Activated T-helper 1 cell treated with anti-CD3 and anti-CD28 coated beads, Interleukin-2, amount 50 U/mL, for 16 hours (primary cell): ENCODE results near the gene SCAND1.
"Not testable (repeated sequence)": the region's sequence is repeated elsewhere in the genome, so short reads cannot be mapped to it uniquely, and the experiment has no call there.

Experiments used
- DNase-seq, 2 donors: peaks; one replicate each; pipeline ENCODE4 v3.0.0-alpha.2; 2020; ENCODE audit warnings: low read depth in 1 of 2, low spot score in 1 of 2

The SCAND1 gene

DNA sequence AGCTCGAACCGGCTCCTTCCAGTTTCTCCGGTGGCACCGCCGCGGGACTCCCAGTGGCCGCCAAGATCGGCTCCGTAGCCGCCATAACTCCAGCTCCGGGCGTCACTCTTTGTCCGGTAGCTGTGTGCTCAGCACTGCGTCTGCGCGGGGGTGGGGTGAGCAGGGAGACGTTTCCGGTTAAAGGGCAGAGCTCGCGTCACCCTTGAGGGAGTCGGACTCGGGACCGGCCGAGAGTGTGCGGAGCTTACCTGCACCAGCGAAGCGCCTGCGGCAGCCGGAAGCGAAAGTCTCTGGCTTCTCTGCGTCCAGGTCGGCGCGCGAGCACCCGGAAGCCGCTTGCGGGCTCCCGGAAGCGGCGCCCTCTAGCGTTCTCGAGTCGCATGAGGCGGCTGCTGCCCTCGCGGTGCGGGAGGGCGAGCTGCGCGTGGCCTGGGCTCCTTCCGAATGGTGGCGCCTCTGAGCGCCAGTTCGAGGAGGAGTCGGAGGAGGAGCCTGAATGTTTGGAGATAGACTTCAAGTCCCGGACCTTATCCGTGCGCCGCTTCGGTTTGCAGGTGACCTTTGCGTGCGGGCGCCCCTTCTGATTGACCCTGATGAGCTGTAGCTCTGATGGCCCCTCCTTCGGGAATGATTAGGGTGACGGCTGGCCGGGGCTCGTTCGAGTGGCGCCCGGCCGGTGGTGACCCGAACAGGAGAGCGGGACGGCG lies at the start of gene SCAND1:
TSS of gene SCAND1 (minus strand) at position 303 of the 707 bp plus-strand sequence. CDS start at position 85, 218 bp downstream.
- peak; percentile 93 to 96 for DNase-seq

DNA sequence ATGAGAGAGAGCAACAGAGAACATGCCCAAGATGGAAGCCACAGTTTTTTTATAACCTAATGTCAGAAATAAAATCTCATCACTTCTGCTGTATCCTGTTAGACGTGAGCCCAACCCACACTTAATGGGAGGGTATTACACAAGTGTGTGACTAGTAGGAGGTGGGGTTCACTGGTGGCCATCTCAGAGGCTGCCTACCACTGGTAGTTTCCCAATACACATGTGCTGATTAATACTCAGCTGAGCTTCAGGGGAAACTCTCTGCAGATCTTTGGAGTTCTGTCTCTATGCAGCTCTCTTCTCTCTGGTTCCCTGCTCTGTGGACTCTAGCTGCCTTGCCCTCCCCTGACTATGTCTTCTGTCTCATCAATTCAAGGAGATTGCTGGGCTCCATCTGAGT lies 49.7 kb upstream of the SCAND1 start:
- no peak for DNase-seq

DNA sequence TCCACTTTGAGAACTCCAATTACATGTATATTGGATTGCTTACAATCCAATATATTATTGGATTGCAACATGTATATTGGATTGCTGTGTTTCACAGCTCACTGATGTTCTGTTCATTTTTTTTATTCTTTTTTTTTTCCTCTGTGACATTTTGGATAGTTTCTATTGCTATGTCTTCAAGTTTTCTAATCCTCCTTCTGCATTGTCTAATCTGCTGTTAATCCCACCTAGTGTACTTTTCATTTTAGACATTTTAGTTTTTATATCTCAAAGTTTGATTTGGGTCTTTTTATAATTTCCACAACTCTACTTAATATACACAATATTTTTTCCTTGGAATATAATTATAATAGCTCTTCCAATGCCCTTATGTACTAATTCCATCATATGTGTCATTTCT lies 48.6 kb upstream of the SCAND1 start:
- DNase-seq, result no peak

DNA sequence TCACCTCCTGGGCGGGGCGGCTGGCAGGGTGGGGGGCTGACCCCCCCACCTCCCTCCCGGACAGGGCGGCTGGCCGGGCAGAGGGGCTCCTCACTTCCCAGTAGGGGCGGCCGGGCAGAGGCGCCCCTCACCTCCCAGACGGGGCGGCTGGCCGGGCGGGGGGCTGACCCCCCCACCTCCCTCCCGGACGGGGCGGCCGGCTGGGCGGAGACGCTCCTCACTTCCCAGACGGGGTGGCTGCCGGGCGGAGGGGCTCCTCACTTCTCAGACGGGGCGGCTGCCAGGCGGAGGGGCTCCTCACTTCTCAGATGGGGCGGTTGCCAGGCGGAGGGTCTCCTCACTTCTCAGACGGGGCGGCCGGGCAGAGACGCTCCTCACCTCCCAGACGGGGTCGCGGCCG lies 47.0 kb upstream of the SCAND1 start:
- DNase-seq, result not testable (repeated sequence)

DNA sequence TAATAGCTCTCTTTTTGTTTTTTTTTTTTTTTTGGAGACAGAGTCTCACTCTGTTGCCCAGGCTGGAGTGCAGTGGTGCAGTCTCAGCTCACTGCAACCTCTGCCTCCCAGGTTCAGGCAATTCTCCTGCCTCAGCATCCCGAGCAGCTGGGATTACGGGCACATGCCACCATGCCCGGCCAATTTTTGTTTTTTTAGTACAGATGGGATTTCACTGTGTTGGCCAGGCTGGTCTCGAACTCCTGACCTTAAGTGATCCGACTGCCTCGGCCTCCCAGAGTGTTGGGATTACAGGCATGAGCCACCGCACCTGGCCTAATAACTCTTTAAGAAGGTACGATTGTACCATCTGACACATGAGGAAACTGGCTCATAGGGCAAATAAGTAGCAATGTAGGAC lies 42.2 kb upstream of the SCAND1 start:
- DNase-seq, result not testable (repeated sequence)

DNA sequence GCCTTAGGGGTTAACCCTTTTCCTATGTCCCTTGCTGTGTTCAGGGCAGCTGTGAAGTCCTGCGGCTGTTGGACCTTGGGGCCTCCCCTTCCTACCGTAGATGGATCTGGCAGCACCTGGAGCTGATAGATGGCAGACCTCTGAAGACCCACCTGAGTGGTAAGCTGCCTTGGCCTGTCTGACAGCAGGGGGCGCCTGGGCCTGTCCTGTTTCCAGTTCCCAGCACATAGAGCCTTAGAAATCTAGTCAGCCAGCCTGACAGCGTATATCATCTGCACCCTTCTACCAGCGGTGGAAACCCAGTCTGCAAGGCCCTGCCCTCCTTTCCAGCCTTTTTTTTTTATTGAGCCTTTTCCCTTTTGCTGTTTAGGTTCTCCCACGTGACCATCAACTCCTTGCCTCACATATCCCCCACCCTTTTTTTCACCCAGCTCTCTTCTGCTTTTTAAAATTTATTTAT lies 40.7 kb upstream of the SCAND1 start:
- peak; percentile 64 to 76 for DNase-seq

DNA sequence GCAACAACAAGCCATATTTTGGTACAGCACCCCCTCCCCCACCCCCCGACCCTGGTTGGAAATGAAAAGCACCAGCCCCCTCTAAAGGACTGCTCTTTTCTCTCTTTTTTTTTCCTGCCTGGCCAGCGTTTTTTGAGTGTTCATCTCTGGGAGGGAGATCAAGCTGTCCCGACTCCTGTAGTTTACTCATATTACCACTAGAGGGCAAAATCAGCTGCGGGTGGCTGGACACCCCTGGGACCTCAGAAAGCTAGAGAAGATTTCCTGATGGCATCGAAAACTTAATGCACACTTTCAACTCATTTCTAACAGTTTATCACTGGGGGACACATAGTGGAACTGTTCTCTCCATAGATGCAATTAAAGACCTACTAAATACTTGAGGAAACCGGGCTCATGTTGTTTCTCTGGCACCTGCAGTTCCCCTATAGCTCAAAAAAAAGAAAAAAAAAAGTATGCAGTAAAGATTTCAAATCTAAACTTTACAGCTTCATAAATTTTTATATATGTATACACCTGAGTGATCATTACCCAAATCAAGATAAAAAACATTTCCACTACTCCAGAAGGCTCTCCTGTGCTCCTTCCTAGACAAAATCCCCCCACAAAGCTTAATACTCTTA lies 38.5 kb upstream of the SCAND1 start:
- no peak for DNase-seq

DNA sequence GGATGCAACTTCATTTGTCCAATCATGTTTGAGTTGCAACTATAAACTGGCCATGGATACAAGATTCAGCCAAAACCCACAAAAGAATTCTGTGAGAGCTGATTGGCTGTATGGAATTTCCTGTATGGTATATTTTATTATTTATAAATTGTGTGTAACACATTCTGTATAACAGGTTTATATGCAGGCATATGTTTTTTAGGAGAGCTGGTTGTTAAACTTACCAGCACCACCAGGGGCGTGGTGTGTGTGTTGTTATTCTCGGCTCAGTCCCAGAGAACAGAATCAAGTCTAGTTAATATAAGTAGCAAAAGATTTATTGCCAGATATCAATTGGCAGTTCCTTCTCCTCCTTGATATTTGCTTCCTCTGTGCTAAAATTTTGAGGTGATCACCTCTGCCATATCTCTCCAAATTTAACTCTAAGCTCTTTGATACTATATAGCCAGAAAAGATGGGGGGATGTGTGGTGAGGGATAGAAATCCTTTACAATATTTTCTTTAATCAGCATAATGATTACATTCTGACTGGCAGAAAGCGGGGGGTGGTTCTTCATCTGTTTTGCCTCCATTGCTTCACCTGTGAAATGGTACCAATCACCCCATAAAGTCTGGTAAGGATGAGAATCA lies 37.0 kb upstream of the SCAND1 start:
- DNase-seq, result no peak

DNA sequence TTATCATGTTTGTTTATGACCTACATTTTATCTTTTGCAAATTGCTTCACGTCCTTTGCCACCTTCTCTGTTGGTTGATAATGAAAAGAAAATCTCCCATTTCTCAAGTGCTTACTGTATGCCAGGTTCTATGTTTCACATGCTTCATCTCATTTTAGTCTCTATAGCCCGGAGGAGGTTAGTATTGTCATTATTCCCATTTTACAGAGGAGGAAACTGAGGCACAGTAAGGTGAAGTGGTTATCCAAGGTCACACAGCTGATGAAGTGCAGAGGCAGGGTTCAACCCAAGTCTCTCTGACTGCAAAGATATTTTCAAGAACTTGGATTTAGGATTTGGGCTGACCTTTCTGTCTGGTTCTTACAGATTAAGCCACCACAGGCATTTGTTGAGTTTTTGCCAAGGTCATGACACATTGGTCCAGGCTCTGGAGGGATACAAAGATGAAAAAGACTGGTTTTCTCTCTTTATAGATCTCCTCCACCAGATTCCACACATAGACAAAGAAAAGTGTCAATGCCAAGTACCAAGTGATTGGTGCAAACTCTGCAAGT lies 34.7 kb upstream of the SCAND1 start:
- no peak for DNase-seq

DNA sequence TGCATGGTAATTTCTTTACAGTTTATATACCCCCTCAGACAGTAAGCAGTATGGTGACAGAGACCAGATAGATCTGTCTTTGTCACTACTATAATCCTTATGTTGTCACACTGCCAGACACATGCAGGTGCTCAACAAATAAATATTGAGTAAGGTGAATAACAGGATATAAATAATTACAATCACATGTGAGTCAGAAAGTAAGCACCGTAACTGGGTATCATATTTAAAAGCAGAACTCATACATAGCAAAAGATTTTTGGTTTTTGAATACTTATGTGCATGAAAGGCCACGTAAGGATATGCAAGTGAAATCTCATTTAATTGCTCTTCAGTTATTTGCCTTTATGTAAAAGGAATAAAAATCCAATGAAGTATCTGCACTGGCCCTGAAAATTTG lies 31.5 kb upstream of the SCAND1 start:
- no peak for DNase-seq

DNA sequence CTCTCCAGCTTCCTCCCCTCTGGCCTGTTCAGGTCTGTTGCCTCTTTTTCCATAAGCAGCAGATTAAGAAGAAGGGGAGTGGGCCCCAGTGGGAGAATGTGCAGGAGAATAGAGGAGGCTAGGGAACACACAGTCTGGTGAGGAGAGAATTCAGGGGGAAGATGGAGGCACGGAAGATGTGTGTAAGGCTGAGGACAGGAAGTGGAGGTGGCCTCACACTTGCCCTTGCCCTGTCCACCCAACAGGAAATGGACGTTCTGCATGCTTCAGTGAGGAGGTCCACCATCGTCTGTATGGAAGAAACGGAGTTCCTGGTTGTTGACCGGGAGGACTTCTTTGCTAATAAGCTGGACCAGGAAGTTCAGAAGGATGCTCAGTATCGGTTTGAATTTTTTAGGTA lies 30.1 kb upstream of the SCAND1 start:
- DNase-seq, result no peak

DNA sequence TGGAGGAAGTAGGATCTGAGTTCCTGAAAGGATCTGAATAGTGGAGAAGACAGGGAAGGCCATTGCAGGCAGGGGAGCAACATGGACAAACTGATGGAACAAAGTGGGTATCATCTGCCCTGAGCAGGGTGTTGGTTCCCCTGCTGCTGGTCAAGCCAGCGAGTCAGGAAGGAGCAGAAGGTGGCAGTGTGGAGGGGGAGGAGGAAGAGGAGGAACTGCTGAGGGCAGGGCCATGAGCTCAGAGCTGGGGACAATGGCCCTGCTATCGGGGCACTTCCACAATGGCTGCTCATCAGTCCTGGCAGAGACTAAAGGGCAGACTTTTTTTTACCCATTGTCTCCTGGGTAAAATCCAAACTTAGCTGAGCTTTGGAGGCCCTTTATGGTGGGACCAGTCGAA lies 27.7 kb upstream of the SCAND1 start:
- DNase-seq, result no peak

DNA sequence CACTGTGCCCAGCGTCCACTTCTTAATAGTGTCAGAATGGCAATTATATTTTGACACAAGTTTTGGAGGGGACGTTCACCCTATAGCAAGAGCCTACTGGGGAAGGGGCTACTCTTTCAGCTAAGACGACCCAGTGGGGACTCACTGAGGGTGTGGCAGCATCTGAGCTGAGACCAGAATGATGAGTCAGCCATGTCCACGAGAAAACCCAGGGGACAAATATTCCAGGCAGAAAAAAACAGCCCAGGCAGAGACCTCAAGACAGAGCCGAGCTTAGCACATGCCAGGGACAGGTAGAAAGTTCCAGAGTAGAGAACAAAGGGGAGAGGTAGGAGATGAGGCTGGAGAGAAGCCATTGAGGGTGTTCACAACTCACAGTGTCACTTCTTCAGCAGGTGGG lies 25.2 kb upstream of the SCAND1 start:
- no peak for DNase-seq

DNA sequence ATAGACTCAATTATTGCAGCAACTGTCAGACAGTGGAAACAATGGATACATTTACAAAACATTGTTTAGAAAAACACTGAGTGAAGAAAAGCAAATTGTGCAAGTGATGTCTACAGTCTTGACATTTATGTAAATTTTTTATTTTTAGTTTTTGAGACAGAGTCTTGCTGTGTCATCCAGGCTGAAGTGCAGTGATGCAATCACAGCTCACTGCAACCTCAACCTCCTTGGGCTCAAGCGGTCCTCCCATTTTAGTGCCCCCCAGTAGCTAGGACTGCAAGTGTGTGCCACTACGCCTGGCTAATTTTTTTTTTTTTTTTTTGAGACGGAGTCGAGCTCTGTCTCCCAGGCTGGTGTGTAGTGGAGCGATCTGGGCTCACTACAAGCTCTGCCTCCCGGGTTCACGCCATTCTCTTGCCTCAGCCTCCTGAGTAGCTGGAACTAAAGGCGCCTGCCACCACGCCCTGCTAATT lies 23.8 kb upstream of the SCAND1 start:
- DNase-seq, result no peak

DNA sequence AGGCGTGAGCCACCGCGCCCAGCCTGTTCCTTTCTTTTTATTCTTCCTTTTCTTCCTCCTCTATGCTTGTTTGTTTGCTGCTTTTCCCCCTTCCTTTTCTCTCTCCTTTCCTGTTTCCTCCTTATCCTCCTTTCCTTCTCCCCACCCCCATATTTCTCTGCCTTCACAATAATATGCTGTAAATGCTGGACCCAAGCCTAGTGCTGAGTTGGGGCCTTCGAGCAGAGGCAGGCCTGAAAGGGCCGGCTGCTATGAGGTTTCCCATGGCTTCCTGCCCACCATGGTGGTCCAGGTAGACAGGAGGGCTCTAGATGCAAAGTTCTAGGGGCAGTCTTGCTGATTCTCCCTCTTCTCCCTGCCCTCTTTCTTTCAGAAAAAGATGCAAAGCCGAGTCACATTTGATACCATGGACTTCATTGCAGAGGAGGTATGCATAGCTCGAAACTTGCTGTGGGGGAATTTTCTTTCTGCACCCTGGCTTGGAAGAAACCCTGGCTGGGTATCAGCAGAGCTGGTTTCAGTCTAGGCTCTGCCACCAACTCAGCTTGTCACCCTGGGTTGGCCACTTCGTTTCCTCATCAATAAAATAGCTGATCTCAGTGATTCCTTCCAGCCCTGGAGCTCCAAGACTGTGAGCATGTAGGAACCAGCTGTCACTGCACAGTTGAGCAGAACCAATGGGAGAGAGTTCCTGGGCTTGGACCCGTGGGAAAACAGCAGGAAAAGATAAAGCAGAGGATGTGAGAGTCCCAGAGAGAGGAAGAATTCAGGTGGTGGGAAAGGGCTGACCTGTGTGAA lies 21.5 kb upstream of the SCAND1 start:
- DNase-seq, result no peak

DNA sequence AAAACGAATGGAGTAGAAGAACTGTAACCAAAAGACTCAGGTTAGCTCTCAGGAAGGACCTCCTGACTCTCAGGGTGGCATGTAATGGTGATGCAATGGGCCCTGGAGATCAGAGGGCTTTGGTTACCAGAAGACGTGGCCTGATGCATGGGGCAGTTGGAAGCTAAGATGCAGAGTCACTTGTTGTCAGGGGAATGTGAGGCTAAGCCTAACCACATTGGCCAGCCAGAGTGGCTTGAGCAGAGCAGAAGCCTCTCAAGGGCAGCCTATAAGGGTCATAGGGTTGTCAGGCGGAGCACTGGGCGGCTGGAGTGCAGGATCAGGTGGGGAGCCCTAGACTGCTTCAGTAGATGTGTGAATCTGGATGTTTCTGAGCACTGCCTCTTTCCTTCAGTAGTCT lies 20.0 kb upstream of the SCAND1 start:
- DNase-seq, result no peak

DNA sequence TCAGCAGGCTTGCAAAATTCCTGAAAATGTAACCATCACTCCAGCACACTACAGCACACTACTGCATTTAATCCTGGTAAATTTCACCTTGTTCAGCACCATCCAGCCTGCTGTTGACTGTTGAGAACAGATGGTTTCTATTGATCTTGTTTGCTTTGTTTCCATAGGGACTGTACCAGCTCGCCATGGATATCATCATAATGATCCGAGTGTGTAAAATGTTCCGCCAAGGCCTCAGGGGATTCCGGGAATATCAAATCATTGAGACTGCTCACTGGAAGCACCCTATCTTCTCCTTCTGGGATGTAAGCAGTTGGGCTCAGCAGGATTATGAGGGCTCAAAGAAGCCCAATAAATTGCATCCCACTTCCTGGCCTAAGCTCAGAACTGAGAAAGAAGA lies 18.2 kb upstream of the SCAND1 start:
- no peak for DNase-seq

DNA sequence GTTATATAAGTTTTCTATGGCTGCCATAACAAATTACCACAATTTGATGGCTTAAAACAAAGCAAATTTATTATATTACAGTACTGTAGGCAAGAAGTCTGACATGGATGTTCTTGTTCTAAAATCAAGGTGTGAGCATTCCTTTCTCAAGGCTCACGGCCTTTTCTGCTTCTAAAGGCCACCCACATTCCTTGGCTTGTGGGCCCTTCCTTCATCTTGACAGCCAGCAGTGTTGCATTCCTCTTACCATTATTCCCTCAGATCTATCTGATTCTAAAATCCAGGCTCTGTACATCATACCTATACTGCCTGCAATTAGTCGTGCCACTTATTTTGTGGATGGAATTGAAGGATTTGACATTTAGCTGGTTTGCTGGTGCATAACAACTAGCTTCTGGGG lies 17.7 kb upstream of the SCAND1 start:
- no peak for DNase-seq

DNA sequence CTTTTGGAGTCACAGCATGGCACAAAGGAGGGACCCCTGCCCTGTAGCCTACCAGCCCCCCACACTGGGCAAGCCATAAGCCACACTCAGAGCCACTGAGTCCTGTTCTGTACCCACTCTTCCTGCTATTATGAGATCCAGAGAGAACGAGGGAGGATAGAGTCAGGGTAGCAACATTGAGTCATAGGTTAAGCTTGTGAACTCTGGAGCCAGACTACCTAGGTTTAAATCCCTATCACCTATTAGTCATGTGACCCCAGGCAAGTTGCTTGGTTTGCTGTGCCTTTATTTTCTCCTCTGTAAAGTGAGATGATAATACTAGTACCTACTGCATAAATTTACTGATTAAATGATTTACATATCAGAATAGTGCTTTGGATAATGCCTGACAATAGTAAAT lies 14.6 kb upstream of the SCAND1 start:
- no peak for DNase-seq

DNA sequence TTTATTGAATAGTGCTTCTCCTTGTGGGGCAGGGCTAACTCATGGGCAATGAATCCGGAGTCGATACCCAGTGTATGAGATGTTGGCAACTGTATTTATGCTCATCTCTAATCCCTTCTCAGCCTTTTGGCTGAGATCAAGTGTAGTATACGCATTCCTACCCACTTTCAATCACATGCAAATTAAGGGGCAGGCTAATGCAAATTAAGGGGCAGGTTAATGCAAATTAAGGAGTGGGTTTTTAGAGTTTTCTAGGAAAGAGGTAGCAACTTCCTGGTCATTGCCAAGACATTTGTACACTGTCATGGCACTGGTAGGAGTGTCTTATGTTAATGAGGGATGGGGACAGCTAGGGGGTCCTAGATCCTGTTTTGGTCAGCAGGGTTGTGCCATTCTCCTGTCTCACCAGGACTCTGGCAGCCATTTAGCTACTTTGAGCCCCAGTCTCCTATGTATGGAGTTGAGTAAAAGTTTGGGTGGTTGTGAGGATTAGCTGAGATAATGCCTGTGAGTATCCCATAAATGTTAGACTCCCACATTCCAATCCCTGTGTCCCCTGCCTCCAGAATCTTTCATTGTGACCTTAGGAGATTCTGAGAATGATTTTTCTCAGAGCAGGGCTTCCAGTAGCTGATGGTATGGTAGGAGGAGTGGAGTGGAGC lies 13.8 kb upstream of the SCAND1 start, which contains the start of gene CNBD2:
TSS of gene CNBD2 (plus strand) at position 612 of the 662 bp plus-strand sequence. CDS start 173 bp downstream, outside the sequence.
- no peak for DNase-seq

DNA sequence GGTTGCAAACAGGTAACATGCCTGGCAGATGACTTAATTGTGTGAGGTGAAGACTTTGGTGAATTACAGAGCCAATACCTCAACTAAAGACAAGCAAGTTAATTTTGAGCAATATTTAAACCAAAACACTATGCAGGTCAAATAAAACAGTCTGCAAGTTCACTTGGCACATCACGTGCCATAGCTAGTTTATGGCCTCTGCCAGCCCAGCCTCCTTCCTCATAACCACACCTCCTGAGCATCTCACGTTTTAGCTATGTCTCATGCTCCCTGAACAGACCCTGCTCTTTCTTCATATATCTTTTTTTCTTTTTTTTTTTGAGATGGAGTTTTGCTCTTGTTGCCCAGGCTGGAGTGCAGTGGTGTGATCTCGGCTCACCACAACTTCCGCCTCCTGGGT lies 9.6 kb upstream of the SCAND1 start:
- no peak for DNase-seq
